Measurements from ENCODE around the gene LRFN5. TPM values are rescaled to one million over a fixed set of nuclear protein-coding genes. Genes with fewer than 3 reads are reported as not detected.

Gene LRFN5
- total and polyA plus RNA-seq, 10 of the 15 experiments (the other 5 are each of a cell fraction or from before 2014, with no cell fraction given) = 0.06 to 1.2 TPM; not detected in 8

- H3K4me3 ChIP-seq = no peak overlapping the region
- no peaks in the 10 kb centered on the region for H3K9me3 ChIP-seq (replicated peaks; ENCODE audit: control insufficient read depth, insufficient read depth, low read length)
- ChIA-PET SMC1A (ENCODE audit: uncharacterized antibody, unreplicated experiment) (no interaction called here), CTCF (no interaction called here), POLR2A (no interaction called here), RAD21 (ENCODE audit: unreplicated experiment) (no interaction called here)
- no peaks in the 10 kb centered on the region for H3K36me3 ChIP-seq (ENCODE audit: control insufficient read depth in 2 of 2, insufficient read depth in 2 of 2, low read length in 1 of 2)
- no peaks in the 10 kb centered on the region for H4K20me1 ChIP-seq (ENCODE audit: control insufficient read depth, insufficient read depth)
- no peak overlapping the region for H2AFZ ChIP-seq (ENCODE audit: control insufficient read depth, low read depth, low read length)
- H3K9ac ChIP-seq (ENCODE audit: control insufficient read depth, insufficient read depth, low read length) = no peak overlapping the region
- intact Hi-C loops (cut with micrococcal nuclease; ENCODE audit: unreplicated experiment) = no loop called here
- no peak overlapping the region for H3K27ac ChIP-seq (ENCODE audit: control insufficient read depth, insufficient read depth)
- 5% methylated on average over 5 of the region's 5 CpGs for WGBS (ENCODE audit: insufficient coverage, insufficient replicate concordance, low lambda C conversion rate, missing lambda C conversion rate)
- BruUV-seq (replicated peaks) = no TSS peak
- in situ Hi-C loops (cut with MboI) = no loop called here
- TF ChIP-seq ETV6 (conservative IDR thresholded peaks at IDR 0.05 in 1 of 2, IDR thresholded peaks at IDR 0.05 in 1 of 2; ENCODE audit: borderline replicate concordance in 1 of 2, low read depth in 1 of 2) (no peak), CBFB (IDR thresholded peaks at IDR 0.05; ENCODE audit: low read depth) (no peak), IRF4 (IDR thresholded peaks at IDR 0.05; ENCODE audit: low read depth, low read length) (no peak), PAX8 (IDR thresholded peaks at IDR 0.05) (no peak), ZNF384 (IDR thresholded peaks at IDR 0.05; ENCODE audit: borderline replicate concordance, low read depth, low read length) (no peak), SMAD1 (IDR thresholded peaks at IDR 0.05; ENCODE audit: low read depth, partially characterized antibody) (no peak), TARDBP (IDR thresholded peaks at IDR 0.05; ENCODE audit: borderline replicate concordance) (no peak), TAF1 (IDR thresholded peaks at IDR 0.05; ENCODE audit: borderline replicate concordance, low read depth, low read length) (no peak), SMC3 (IDR thresholded peaks at IDR 0.05; ENCODE audit: borderline replicate concordance, low read length) (no peak), ZNF622 (IDR thresholded peaks at IDR 0.05) (no peak)
- TF ChIP-seq, protein P1, sequence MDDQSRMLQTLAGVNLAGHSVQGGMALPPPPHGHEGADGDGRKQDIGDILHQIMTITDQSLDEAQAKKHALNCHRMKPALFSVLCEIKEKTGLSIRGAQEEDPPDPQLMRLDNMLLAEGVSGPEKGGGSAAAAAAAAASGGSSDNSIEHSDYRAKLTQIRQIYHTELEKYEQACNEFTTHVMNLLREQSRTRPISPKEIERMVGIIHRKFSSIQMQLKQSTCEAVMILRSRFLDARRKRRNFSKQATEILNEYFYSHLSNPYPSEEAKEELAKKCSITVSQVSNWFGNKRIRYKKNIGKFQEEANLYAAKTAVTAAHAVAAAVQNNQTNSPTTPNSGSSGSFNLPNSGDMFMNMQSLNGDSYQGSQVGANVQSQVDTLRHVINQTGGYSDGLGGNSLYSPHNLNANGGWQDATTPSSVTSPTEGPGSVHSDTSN (IDR thresholded peaks at IDR 0.05; ENCODE audit: insufficient replicate concordance, low read depth, low read length) = no peak
- TF ChIP-seq, protein P2, sequence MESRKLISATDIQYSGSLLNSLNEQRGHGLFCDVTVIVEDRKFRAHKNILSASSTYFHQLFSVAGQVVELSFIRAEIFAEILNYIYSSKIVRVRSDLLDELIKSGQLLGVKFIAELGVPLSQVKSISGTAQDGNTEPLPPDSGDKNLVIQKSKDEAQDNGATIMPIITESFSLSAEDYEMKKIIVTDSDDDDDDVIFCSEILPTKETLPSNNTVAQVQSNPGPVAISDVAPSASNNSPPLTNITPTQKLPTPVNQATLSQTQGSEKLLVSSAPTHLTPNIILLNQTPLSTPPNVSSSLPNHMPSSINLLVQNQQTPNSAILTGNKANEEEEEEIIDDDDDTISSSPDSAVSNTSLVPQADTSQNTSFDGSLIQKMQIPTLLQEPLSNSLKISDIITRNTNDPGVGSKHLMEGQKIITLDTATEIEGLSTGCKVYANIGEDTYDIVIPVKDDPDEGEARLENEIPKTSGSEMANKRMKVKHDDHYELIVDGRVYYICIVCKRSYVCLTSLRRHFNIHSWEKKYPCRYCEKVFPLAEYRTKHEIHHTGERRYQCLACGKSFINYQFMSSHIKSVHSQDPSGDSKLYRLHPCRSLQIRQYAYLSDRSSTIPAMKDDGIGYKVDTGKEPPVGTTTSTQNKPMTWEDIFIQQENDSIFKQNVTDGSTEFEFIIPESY (IDR thresholded peaks at IDR 0.05) = no peak
- FAIRE-seq = no peak
- H3K4me2 ChIP-seq (ENCODE audit: control insufficient read depth, insufficient read depth) = no peak overlapping the region
- no peaks in the 10 kb centered on the region for H3K4me1 ChIP-seq (ENCODE audit: control insufficient read depth, insufficient read depth, low read length)
- no peak for DNase-seq (ENCODE audit: low read depth, low spot score)
- H3K27me3 ChIP-seq (replicated peaks in 1 of 2; ENCODE audit: control insufficient read depth in 2 of 2, insufficient read depth in 2 of 2, low read length in 1 of 2) = no peaks in the 10 kb centered on the region
- no peaks in the 10 kb centered on the region for H3K79me2 ChIP-seq (ENCODE audit: control insufficient read depth, insufficient read depth, low read length)
- ATAC-seq = no peak
Observed at GRCh38 chr14:41805633-41806032, 199.0 kb downstream of the LRFN5 start.

Data from GM12878 (cell line).